ENCODE data around the gene FAT1.

DNA sequence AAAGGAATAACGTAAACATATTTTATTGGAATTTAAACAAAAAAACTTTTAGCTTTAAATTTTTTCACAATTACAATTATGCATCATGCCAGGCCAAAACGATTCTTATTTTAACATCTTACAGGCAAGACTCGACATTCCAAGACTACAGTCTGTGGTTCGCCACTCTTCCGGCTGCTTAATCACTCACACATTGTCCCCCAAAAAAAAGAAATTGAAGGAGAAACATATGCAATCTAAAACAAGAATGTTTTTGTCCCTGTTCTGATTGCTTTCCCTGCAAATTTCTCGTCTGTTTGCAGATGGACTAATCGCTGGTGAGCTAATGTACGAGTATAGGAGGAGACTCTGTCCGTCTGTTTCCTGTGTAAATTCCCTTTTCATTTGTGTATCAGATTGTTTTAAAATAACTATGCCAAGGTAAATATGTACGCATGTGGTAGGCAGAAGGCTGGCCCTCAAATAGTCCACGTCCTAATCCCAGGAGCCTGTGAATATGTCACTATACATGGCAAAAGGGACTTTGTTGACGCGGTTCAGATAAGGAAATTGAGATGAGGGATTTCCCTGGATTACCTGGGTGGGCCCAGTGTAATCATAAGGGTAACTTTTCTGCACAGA lies 130.6 kb downstream of the FAT1 start:
- TF ChIP-seq, protein P1, sequence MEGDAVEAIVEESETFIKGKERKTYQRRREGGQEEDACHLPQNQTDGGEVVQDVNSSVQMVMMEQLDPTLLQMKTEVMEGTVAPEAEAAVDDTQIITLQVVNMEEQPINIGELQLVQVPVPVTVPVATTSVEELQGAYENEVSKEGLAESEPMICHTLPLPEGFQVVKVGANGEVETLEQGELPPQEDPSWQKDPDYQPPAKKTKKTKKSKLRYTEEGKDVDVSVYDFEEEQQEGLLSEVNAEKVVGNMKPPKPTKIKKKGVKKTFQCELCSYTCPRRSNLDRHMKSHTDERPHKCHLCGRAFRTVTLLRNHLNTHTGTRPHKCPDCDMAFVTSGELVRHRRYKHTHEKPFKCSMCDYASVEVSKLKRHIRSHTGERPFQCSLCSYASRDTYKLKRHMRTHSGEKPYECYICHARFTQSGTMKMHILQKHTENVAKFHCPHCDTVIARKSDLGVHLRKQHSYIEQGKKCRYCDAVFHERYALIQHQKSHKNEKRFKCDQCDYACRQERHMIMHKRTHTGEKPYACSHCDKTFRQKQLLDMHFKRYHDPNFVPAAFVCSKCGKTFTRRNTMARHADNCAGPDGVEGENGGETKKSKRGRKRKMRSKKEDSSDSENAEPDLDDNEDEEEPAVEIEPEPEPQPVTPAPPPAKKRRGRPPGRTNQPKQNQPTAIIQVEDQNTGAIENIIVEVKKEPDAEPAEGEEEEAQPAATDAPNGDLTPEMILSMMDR (IDR thresholded peaks at IDR 0.05): no peak
- TF ChIP-seq EZH2 (IDR thresholded peaks at IDR 0.05; ENCODE audit: borderline replicate concordance, insufficient read depth, low read depth, low read length, poor library complexity, severe bottlenecking): no peak
